Measurements from ENCODE around the gene TMEM74B. TPM values are rescaled to one million over a fixed set of nuclear protein-coding genes. Genes with fewer than 3 reads are reported as not detected.
A peak's percentile ranks its signal among the peaks of the same experiment; 100 is the strongest.
"Not testable (repeated sequence)": the region's sequence is repeated elsewhere in the genome, so short reads cannot be mapped to it uniquely, and the experiment has no call there.

Gene TMEM74B
- total RNA-seq, 1 donor from 2014 or later = 2.7 TPM

- intact Hi-C loops (cut with DNase I) = no loop called here
- no peak for DNase-seq (ENCODE audit: low spot score)
Measured at GRCh38 chr20:1155342-1155741, 29.4 kb downstream of the TMEM74B start.

- no peak for DNase-seq (ENCODE audit: low spot score)
- intact Hi-C loops (cut with DNase I) = no loop called here
Measured at GRCh38 chr20:1154691-1155090, 30.1 kb downstream of the TMEM74B start.

DNA sequence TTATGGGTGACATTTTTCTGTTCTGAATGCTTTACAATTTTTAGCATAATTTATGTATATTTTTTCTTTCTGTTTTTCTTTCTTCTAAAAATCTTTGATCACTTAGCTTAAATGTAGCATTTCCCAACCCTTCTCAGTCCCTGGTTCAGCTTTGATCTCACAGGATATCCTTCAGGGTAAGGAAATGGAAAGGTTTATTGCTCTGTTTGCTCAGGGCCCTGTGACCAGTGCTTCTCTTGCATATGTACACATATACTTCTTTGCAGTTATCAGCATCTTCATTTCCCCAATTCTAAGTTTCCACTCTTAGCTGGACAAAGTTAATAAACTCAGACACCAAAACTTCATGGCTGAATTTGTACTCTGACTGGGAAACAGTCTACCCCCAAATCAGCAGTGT lies 30.6 kb downstream of the TMEM74B start:
- no peak for DNase-seq (ENCODE audit: low spot score)
- intact Hi-C loops (cut with DNase I) = no loop called here

- intact Hi-C loops (cut with DNase I) = no loop called here
- DNase-seq (ENCODE audit: low spot score) = no peak
Measured at GRCh38 chr20:1150968-1151367, 33.8 kb downstream of the TMEM74B start.

DNA sequence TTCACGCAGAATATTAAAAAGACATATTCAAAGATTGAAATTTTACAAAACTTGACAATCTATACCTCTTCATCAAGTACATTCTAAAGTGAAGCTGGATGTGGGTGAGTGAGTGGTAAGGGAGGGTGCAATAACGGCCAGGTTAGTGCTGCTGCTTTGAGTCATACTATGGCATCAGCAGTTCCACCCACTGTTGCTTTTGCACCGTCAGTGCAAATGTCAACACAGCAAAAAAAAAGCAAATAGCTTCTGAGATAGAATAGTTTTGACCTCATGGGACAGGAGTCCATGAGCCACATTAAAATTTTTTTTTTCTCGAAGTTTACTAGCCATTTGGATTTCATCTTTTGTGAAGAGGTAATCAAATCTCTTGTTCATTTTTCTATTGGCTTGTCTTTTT lies 34.6 kb downstream of the TMEM74B start:
- no peak for DNase-seq (ENCODE audit: low spot score)

GRCh38 chr20:1149812-1150211 lies 35.0 kb downstream of the TMEM74B start:
- DNase-seq (ENCODE audit: low spot score); intact Hi-C loops (cut with DNase I): not testable (repeated sequence)

More for the DNA sequence above, 34.6 kb downstream of the TMEM74B start:
- intact Hi-C loops (cut with DNase I) = no loop called here

DNA sequence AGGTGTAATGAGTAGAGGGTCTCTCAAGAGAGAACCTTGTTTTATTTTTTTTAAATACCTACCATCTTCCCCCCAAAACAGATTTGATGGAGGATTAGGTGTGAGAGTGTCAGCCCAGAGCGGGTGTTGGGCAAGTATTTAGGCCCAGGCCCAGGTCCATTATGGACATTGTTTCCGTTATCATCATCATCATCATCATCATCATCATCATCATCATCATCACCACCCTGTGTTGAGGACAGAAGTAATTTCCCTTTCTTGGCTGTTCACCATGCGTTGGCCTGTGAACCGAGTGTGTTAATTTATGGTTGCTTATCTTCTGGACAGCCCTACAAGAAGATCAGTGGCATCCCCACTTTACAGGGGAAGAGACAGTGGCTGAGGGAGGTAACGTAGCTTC lies 37.8 kb downstream of the TMEM74B start:
- DNase-seq (ENCODE audit: low spot score) = no peak
- intact Hi-C loops (cut with DNase I) = no loop called here

GRCh38 chr20:1144401-1145172 lies 40.2 kb downstream of the TMEM74B start:
- DNase-seq (ENCODE audit: low spot score) = no peak

GRCh38 chr20:1137236-1137635 lies 47.5 kb downstream of the TMEM74B start:
- no peak for DNase-seq (ENCODE audit: low spot score)
- intact Hi-C loops (cut with DNase I) = no loop called here

More at GRCh38 chr20:1144401-1145172, 40.2 kb downstream of the TMEM74B start:
- intact Hi-C loops (cut with DNase I) = no loop called here

DNA sequence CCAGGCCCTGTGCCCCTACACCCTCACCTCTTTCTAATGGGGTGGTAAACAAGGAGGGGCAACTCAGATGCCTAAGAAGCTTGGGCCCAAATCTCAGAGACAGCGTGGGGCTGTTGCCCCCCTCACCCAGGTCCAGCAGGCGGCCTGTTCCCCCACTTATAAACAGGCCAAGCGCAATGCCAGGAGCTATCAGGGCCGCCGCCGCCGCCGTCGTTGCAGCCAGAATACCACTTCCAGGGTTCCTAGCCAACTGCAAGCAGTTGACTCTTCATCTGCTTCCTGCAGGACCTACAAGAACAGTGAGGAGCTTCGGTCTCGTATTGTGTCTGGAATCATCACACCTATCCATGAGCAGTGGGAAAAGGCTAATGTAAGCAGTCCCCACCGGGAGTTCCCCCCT lies 49.9 kb downstream of the TMEM74B start:
- intact Hi-C loops (cut with DNase I) = no loop called here
- no peak for DNase-seq (ENCODE audit: low spot score)

GRCh38 chr20:1134355-1134754 lies 50.4 kb downstream of the TMEM74B start:
- no peak for DNase-seq (ENCODE audit: low spot score)
- intact Hi-C loops (cut with DNase I) = no loop called here

DNA sequence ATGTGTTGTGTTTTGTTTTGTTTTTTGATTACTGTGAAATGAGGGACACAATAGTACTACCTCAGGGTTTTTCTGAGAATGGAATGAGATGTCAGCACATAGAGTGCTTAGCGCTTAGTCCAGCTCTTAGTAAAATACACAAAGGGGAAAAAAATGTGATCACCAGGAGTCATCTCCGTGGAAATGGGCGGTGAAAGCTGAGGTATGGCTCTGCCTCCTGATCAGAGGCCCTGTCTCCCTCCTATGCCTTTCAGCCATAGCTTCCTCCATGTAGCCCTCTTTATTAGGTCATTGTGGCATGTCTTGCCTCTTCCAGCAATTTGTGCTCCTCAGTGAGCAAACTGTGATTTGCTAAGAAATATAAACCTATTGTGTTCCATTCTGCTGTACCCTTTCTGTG lies 53.4 kb downstream of the TMEM74B start:
- DNase-seq (ENCODE audit: low spot score) = no peak
- intact Hi-C loops (cut with DNase I) = no loop called here

DNA sequence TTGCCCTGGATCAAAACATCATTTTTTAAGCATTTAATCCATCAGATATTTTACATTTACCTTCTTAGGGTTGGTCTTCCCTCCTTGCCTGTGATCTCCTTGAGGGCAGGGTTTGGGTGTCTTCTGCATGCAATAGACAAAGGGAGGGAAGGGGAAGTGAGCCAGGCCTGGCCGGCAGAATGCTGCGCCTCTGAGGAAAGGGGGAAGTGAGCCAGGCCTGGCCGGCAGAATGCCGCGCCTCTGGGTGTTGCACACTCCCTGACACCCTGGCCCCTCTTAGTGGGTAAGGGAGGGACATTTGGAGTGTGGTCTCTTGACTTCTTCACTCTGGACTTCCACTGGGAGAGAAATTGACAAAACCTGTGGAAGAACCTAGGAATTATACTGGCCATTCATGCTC lies 53.9 kb downstream of the TMEM74B start:
- intact Hi-C loops (cut with DNase I) = no loop called here
- peak; percentile 86 for DNase-seq (ENCODE audit: low spot score)

Other genes starting within 250 kb of the TMEM74B start
- gene RSPO4, start 182.7 kb downstream of the TMEM74B start, total RNA-seq = not detected
- gene PSMF1, start 66.4 kb downstream of the TMEM74B start, total RNA-seq = 119 TPM
- 0.13 TPM for gene C20orf202, start 18.5 kb upstream of the TMEM74B start, total RNA-seq
- not detected for gene RAD21L1, start 41.1 kb upstream of the TMEM74B start, total RNA-seq
- 6.9 TPM for gene SNPH, start 81.3 kb upstream of the TMEM74B start, total RNA-seq
- gene SDCBP2, start 144.2 kb upstream of the TMEM74B start, total RNA-seq = 2.7 TPM
- 163 TPM for gene FKBP1A, start 208.1 kb upstream of the TMEM74B start, total RNA-seq

Data from cardiac septum (tissue), 1 donor.